ENCODE results near the gene SOCS7.

DNA sequence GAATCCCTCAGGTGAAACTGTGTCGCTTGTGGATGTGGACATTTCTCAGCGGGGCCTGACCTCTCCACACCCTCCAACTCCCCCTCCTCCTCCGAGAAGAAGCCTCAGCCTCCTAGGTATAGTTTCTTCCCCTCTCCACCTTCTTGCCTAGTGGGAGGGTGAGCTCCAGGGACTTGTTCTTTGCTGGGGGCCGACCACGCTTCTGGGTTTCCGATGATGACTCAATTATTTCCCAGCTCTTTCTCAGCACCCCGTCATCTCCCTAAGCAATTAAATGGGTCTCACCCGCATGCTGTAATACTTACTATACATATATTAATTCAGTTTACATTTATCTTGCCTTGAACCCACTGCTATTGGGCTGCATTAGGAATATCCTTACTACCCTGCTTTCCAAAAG is 13.1 kb downstream of the SOCS7 start:
- TF ChIP-seq, protein P1, sequence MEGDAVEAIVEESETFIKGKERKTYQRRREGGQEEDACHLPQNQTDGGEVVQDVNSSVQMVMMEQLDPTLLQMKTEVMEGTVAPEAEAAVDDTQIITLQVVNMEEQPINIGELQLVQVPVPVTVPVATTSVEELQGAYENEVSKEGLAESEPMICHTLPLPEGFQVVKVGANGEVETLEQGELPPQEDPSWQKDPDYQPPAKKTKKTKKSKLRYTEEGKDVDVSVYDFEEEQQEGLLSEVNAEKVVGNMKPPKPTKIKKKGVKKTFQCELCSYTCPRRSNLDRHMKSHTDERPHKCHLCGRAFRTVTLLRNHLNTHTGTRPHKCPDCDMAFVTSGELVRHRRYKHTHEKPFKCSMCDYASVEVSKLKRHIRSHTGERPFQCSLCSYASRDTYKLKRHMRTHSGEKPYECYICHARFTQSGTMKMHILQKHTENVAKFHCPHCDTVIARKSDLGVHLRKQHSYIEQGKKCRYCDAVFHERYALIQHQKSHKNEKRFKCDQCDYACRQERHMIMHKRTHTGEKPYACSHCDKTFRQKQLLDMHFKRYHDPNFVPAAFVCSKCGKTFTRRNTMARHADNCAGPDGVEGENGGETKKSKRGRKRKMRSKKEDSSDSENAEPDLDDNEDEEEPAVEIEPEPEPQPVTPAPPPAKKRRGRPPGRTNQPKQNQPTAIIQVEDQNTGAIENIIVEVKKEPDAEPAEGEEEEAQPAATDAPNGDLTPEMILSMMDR (IDR thresholded peaks at IDR 0.05; ENCODE audit: low read depth, low read length, missing input control): no peak
- no peak for TF ChIP-seq ATF3 (IDR thresholded peaks at IDR 0.05)
- TF ChIP-seq REST (IDR thresholded peaks at IDR 0.05): no peak
- no peak for TF ChIP-seq MAX (IDR thresholded peaks at IDR 0.05)
- TF ChIP-seq EGR1 (IDR thresholded peaks at IDR 0.05; ENCODE audit: low read depth in 2 of 2): no peak
- no peak for TF ChIP-seq TAF1 (conservative IDR thresholded peaks at IDR 0.05)
